ENCODE data around the gene CLEC14A. TPM values are rescaled to one million over a fixed set of nuclear protein-coding genes. Genes with fewer than 3 reads are reported as not detected.
A peak's percentile ranks its signal among the peaks of the same experiment; 100 is the strongest.

CLEC14A gene, protein sequence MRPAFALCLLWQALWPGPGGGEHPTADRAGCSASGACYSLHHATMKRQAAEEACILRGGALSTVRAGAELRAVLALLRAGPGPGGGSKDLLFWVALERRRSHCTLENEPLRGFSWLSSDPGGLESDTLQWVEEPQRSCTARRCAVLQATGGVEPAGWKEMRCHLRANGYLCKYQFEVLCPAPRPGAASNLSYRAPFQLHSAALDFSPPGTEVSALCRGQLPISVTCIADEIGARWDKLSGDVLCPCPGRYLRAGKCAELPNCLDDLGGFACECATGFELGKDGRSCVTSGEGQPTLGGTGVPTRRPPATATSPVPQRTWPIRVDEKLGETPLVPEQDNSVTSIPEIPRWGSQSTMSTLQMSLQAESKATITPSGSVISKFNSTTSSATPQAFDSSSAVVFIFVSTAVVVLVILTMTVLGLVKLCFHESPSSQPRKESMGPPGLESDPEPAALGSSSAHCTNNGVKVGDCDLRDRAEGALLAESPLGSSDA
- 4.5 TPM for total RNA-seq

DNA sequence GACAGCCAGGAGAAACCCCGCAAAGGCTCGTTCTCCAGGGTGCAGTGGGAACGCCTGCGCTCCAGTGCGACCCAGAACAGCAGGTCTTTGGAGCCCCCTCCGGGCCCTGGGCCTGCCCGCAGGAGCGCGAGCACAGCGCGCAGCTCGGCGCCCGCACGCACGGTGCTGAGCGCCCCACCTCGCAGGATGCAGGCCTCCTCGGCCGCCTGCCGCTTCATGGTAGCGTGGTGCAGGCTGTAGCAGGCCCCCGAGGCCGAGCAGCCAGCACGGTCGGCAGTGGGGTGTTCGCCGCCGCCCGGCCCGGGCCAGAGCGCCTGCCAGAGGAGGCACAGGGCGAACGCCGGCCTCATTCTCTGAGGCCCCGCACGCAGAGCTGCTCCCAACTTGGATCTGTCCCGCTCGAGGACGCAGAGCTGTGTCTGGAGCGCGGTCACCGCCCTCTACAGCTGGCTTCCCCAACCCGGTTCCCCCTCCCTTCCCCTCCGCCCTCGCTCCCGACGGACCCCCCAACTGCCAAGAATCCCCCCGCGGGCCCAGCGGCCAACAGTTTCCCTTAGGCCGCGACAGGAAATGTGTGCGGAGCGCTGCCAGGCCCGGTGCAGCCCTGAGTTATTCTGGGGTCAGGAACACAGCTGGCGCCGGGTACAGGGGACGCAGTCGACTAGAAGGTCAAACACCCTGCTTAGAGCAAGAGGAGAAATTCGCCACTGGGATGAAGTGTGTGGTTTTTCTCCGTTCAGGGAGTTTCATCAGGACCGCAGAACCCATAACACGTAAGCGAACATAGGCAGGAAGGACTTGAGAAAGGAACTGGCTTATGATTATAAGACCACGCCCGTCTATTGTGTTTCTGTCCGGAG, at the start of gene CLEC14A:
Gene CLEC14A (minus strand): TSS at position 421 of the 860 bp plus-strand sequence. CDS start 71 bp downstream, at position 350.
- no peak for FAIRE-seq
- DNase-seq (ENCODE audit: low spot score in 2 of 2) = peak in 1 of 2 donors; percentile 23

DNA sequence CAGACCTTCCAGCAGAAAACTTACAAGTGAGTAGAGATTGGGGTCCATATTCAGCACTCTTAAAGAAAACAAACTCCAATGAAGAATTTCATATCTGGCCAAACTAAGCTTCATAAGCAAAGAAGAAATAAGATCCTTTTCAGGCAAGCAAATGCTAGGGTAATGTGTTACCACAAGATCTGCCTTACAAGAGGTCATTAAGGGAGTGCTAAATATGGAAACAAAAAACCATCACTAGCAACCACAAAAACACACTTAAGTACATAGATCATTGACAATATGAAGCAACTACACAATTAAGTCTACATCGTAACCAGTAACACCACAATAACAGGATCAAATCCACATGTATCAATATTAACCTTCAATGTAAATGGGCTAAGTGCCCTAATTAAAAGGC, 47.1 kb upstream of the CLEC14A start:
- FAIRE-seq = no peak
- no peak for DNase-seq (ENCODE audit: low spot score in 2 of 2)

DNA sequence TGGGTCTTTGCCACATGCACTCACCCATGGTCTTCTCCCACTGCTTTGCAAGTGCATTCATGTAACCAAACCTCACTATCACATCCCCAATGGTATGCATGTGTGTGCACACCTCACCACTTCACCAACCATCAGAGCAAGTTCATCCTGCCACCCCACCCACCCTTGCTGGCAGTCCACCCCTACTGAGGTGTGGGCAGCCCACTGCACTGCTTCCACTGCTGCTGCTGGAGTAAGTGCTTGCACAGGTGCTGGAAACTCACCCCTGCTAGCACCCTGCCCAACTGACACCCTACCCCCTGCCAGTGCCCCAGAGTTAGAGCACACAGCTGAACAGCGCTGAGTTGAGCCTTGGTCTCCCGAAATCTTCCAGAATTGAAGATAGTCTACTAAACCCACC, 46.1 kb upstream of the CLEC14A start:
- DNase-seq (ENCODE audit: low spot score in 2 of 2) (no peak), FAIRE-seq (no peak)

DNA sequence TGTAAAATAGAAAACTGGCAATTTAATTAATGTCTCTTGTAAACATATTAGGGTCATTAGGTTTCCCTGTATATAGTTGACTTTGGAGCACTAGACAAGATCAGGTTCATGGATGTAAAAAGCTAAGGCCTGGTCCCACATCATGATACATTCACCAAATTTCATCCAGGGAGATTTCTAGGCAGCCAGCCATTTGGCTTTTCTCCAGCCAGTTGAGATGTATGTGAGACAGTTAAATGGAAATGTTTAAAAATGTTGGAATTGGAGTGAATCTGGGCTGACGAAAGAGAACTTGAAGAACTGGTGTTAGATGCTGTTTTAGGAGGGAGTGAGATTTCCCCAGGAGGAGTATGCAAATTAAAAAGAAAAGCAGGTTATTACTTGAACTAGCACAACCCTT, 41.8 kb upstream of the CLEC14A start:
- no peak for FAIRE-seq
- no peak for DNase-seq (ENCODE audit: low spot score in 2 of 2)

DNA sequence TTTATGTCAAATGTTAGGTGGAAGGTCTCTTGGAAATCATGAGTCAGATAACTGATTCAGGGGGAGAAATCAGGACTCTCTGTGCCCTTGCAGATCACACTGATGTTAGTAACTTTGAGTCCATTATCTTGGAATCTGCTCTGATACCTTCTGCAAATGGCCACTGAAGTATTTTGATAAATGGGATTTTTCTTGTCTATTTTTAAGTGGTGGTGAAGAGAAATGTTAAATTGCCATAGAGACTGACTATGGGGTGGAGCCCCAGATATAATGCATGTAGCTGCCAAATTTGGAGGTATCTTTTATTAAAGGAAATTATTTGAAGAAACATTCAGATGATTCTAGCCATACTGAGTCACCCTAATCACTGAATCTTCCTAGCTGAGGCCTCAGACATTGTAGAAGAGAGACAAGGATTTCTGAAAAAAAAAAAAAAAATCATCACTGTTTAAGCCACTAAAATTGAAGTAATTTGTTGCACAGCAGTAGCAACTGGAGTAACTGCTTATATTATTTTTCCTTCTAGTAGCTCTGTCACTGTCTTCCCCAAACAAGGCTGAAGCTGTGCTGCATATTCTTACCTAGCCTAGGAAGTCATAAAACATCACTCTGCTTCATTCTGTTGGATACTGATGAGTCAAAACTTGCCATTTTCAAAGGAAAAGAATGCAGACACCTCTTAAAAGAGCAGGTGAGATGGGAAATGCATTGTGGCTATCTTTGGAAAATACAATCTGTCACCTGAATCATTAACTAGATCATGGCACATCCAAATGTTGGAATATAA, 36.0 kb upstream of the CLEC14A start:
- FAIRE-seq = no peak
- DNase-seq (ENCODE audit: low spot score in 2 of 2) = no peak

DNA sequence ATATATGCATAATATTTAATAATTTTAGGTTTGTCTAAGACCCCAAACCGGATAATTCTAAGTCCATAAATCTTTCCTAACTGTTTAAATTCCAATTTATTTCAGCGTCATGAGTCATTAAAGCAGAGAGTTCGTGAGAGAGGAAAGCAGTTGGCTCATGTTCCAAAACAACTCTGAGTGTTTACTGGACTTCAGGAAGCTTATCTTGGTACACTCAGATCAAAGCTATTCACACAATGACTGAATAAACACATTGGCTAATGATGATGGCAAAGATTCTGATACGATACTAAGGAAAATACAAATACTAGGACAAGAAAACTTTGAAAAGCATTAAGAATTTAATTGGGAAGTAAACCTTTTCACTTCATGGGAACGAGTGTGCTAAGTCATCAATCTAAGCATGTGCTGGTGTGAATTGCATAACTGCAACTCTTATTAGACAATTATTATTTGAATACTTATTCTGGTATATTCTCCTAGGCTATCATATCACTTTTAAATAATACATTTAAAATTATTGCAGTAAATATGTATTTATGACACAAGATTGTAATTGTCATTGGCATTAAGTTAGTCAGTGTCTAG, 34.8 kb upstream of the CLEC14A start:
- no peak for FAIRE-seq

DNA sequence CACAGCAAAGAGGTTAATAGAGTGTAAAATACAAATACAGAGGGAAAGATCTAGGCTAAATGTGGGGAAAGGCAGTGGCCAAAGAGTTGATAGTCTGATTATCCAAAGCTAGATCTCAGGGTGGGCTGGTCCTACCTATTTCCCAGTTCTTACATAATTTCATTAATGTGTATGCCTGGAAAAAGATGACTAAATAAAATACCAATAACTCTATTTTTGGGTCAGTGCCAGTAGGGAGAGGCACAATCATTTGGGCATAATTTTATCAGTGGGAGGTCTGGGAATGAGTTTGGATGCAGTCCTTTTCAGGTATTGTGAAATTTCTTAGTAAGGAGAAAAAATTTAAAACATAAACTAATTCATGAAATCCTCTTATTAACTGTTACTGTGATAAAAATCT, 30.6 kb upstream of the CLEC14A start:
- FAIRE-seq (no peak), DNase-seq (ENCODE audit: low spot score in 2 of 2) (no peak)

More for the DNA sequence above, 34.8 kb upstream of the CLEC14A start:
- no peak for DNase-seq (ENCODE audit: low spot score in 2 of 2)

DNA sequence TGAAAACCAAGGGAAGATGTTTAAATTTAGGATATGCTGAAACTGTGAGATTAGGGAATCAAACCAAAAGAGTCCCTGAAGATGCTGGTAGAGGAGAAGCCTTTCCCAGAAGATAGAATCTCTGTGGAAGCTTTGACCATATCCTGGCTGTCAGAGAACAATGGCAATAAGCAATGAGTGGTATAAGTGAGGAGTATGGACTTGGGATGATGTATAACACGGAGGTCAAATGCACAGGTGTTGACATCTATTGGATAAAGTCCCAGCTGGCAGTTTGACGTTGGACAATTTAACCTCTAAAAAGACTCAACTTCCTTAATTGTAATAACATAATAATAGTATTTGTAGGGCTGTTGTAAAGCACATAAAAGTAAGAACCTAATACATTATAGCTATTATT, 30.1 kb upstream of the CLEC14A start:
- DNase-seq (ENCODE audit: low spot score in 2 of 2) (no peak), FAIRE-seq (no peak)

DNA sequence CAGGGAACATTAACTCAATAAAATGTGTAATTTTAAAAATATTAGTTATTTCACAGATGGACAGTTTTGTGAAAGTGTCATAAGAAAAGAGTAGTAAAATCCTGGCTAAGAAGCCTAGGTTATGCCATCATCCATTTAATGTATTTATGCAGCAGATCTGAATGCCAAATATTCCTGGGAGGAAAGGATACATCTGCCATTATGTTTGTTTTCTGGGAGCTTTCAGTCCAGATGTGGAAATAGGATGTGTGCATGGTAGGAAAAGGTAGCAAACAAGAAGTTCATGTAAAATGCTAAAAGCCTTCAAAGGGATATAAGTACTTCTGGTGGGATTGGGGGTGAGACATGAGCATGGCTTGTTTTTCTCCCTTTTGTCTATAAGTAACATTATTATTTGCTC, 27.0 kb upstream of the CLEC14A start:
- FAIRE-seq = no peak
- no peak for DNase-seq (ENCODE audit: low spot score in 2 of 2)

DNA sequence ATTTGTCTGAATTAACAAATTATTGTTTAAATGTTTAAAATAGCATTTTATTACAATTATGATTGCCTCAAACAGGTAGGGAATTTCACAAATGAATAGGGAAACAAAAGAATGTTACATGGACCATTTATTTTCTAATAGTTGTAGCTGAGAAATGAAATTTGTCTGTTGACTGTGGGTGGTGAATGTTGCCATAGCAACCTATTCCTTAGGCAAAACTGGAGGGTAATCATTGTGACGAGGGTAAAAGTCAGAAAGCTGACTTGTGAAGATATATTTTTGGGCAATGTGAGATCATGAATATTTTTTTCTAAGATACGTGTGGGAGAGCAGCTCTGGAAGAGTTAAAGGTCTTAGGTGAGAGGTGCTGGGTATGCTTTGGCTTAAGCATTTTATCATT, 24.2 kb upstream of the CLEC14A start:
- no peak for FAIRE-seq
- no peak for DNase-seq (ENCODE audit: low spot score in 2 of 2)

DNA sequence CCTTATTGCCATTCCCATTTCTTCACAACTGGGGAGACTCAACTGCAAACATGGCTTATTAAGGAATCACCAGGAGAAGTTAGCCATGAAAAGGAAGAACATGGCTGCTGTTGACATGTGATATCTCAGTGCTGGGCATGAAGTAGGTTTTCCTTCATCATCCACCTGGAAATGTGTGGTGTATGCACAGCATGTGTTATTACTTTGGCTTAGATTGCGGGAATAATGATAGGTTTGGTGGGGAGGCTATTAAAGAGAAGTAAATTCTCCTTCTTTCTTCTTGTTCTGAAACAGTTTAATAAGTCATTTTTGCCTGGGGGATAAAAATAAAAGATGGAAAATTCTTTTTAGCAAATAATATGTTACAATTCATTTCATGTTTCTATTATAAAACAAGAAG, 23.7 kb upstream of the CLEC14A start:
- DNase-seq (ENCODE audit: low spot score in 2 of 2) (no peak), FAIRE-seq (no peak)

DNA sequence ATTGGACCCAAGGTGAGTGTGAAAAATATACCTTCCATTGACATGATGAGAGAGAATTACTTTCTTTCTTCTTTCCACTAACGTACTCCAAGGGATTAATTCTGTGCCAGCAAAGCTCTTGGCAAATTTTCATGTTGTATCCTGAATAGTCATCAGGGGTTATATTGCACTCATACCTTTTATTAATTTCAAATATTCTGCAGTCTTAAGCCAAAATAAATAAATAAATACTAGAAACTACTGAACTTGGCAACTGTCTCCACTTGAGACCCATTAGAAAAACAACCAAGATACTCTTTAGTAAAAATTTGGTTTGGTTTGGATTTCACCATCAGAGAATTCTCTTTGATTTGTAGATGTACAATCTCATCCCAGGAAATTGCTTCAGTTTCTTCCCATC, 22.1 kb upstream of the CLEC14A start:
- DNase-seq (ENCODE audit: low spot score in 2 of 2) (no peak), FAIRE-seq (no peak)

DNA sequence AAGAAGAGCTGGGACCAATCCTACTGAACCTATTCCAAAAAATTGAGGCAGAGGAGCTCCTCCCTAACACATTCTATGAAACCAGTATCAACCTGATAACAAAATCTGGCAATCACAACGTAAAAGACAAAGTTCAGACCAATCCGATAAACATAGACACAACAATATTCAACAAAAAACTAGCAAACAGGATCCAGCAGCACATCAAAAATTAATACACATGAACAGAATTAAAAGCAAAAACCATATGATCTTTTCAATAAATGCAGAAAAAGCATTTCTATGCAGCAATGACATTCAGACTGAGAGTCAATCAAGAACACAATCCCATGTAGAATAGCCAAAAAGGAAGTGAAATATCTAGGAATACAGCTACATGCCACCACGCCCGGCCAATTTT, 7.0 kb upstream of the CLEC14A start:
- FAIRE-seq (no peak), DNase-seq (ENCODE audit: low spot score in 2 of 2) (no peak)

DNA sequence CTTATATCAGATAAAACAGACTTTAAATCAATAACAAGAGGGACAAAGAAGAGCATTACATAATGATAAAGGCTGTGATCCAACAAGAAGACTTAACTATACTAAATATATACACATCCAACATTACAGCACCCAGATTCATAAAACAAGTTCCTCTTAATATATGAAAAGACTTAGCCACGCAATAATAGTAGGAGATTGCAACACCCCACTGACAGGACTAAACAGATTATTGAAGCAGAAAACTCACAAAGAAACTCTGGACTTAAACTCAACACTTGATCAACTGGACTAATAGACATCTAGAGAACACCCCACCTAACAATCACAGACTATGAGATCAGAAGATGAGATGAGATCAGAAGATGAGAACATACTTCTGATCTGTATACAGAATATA, 5.7 kb upstream of the CLEC14A start:
- DNase-seq (ENCODE audit: low spot score in 2 of 2) = no peak
- FAIRE-seq = no peak

DNA sequence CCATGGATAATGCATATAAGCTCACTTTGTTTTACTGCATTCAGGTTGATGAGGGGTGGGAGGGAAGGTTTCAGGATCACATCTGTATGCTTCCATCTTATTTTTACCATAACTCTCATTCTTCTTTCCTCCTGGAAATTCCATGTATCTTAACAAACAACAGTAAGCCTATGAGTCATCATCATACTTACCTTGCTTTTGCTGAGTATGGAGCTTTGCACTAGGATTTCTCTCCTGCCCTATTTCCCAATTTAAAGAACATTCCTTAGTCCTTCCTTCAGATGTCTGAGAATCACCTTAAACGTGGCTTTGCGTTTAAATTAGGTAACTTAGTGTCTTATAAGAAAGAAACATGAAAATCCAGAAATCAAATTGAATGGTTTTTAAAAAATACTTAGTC, 1.6 kb upstream of the CLEC14A start:
- FAIRE-seq = no peak

DNA sequence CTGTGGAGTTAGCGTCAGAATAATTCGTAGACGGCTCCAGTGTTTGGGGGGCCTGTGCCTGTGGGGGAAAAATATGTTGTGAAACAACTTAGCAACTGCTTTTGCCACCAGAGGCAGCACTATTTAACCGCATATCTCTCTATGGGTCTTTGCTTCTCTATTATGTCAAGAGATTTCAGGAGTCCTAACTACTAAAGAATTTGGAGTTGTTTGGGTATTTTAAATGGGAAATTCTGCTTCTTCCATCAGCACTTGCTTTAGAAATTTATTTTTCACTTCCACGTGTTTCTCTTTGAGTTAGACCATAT, 594 bp upstream of the CLEC14A start:
- DNase-seq (ENCODE audit: low spot score in 2 of 2) (no peak), FAIRE-seq (no peak)

More for the DNA sequence above, 1.6 kb upstream of the CLEC14A start:
- DNase-seq (ENCODE audit: low spot score in 2 of 2) = no peak

DNA sequence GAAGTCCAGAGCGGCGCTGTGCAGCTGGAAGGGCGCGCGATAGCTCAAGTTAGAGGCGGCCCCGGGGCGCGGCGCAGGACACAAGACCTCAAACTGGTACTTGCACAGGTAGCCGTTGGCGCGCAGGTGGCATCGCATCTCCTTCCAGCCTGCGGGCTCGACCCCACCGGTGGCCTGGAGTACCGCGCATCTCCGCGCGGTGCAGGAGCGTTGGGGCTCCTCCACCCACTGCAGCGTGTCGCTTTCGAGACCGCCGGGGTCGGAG, 553 bp downstream of the CLEC14A start:
- DNase-seq (ENCODE audit: low spot score in 2 of 2) = no peak
- no peak for FAIRE-seq

DNA sequence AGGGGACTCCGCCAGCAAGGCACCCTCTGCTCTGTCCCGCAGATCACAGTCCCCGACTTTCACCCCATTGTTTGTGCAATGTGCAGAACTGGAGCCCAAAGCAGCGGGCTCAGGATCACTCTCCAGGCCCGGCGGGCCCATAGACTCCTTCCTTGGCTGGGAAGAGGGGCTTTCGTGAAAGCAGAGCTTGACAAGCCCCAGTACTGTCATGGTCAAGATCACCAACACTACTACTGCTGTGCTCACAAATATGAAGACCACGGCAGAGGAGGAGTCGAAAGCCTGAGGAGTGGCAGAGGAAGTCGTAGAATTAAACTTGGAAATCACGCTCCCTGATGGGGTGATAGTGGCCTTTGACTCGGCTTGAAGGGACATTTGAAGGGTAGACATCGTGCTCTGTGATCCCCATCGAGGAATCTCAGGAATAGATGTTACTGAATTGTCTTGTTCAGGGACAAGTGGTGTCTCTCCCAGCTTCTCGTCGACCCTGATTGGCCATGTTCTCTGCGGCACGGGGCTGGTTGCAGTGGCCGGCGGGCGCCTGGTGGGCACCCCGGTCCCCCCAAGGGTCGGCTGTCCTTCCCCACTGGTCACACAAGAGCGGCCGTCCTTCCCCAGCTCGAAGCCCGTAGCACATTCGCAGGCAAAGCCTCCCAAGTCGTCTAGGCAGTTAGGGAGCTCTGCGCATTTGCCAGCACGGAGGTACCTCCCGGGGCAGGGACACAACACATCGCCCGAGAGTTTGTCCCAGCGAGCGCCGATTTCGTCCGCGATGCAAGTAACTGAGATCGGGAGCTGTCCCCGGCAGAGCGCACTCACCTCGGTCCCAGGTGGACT, 1.1 kb downstream of the CLEC14A start:
- DNase-seq (ENCODE audit: low spot score in 2 of 2) (peak in 1 of 2 donors; percentile 11), FAIRE-seq (no peak)

DNA sequence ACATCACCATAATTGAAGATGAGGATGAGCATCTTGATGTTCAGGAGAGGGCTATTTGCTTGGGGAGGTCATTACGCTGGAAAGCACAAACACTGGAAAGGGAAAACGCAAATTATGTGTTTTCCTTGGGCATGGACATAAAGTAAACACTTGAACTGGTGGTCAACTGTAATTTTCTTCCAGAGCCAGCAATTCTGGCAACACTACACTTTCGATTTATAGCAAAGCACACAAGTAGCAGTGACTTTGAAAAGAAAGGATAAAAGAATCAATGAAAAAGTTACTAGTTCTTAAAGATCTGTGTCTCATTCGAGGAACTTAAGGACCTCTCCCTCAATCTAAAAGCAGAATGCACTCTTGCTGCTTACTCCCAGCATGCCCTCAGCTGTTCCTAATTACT, 2.2 kb downstream of the CLEC14A start:
- DNase-seq (ENCODE audit: low spot score in 2 of 2) (no peak), FAIRE-seq (no peak)

Measured in frontal cortex (tissue), 4 donors.